ENCODE results near the gene YPEL2.

Gene YPEL2

DNA sequence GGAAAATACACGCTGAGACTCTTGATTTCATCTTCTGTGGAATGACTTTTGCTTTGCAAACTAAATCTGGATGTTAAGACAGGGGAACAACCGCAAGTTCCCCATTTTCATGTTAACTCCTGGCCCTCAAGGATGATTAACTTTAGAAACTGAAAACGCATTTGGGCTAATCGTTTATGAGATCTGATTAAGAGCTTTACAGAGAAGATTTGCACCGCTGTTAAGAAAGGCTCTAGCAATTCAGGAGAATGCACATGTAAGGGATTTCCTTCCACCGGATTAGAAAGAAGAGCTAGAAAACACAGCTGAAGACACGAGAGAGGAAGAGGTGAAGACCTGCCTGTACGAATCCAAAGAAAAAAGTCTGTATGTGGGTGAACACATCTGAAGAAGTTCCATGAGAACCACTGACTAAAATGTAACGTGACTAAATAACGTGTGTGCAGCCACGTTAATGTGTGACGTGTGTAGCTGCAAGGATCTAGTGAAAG is 106.4 kb downstream of the YPEL2 start:
- no peak overlapping the region for H3K4me3 ChIP-seq (replicated peaks; ENCODE audit: low read depth, low read length)
- no peaks in the 10 kb centered on the region for H3K36me3 ChIP-seq (ENCODE audit: control insufficient read depth, insufficient read depth, low read length)
- no peak for DNase-seq (ENCODE audit: extremely low read depth, insufficient read length)
- no peaks in the 10 kb centered on the region for H3K27me3 ChIP-seq (replicated peaks; ENCODE audit: control insufficient read depth, insufficient read depth, low read length)
- TF ChIP-seq, protein P1, sequence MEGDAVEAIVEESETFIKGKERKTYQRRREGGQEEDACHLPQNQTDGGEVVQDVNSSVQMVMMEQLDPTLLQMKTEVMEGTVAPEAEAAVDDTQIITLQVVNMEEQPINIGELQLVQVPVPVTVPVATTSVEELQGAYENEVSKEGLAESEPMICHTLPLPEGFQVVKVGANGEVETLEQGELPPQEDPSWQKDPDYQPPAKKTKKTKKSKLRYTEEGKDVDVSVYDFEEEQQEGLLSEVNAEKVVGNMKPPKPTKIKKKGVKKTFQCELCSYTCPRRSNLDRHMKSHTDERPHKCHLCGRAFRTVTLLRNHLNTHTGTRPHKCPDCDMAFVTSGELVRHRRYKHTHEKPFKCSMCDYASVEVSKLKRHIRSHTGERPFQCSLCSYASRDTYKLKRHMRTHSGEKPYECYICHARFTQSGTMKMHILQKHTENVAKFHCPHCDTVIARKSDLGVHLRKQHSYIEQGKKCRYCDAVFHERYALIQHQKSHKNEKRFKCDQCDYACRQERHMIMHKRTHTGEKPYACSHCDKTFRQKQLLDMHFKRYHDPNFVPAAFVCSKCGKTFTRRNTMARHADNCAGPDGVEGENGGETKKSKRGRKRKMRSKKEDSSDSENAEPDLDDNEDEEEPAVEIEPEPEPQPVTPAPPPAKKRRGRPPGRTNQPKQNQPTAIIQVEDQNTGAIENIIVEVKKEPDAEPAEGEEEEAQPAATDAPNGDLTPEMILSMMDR (IDR thresholded peaks at IDR 0.05; ENCODE audit: insufficient read depth, low read length, poor library complexity, severe bottlenecking): no peak

DNA sequence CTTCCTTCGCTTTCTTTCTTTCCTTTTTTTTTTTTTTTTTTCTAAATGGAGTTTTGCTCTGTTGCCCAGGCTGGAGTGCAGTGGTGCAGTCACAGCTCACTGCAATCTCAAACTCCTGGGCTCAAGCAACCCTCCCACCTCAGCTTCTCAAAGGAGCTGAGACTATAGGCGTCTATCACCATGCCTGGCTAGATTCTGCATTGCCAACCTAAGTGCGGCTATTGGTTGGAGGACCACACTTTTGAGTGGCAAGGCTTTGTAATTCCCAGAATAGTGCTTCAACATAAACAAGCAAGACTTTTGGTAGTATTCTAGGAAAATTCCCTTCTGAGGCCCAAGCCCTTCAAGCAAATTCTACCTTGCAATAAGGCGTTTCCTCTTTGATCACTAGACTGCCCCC is 107.8 kb downstream of the YPEL2 start:
- Histone ChIP-seq H3K36me3 (ENCODE audit: control insufficient read depth, insufficient read depth, low read length) (no peaks in the 10 kb centered on the region), H3K27me3 (replicated peaks; ENCODE audit: control insufficient read depth, insufficient read depth, low read length) (no peaks in the 10 kb centered on the region), H3K4me3 (replicated peaks; ENCODE audit: low read depth, low read length) (no peak overlapping the region)
- TF ChIP-seq, protein P1 (IDR thresholded peaks at IDR 0.05; ENCODE audit: insufficient read depth, low read length, poor library complexity, severe bottlenecking): no peak
- no peak for DNase-seq (ENCODE audit: extremely low read depth, insufficient read length)

DNA sequence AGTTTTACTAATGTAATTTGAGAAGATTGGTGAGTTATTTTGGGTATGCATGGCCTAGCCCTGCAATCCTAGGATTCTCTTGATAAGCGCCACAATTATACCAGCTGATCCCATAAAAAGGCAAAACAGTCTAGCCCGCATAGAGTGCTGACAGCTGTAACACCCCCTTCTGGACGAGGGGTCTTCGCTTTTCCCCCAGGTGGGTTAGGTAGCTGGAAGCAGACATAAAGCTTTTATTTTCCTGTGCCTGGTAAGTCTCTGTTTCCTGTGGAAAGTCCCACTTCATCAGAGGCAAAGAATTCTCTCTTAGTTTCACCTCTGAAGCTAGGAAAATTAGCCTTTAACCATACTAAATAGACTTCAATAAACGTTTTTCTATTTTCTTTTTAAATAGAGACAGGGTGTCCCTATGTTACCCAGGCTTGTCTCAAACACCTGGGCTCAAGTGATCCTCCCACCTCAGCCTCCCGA is 108.3 kb downstream of the YPEL2 start:
- Histone ChIP-seq H3K4me3 (replicated peaks; ENCODE audit: low read depth, low read length) (no peak overlapping the region), H3K27me3 (replicated peaks; ENCODE audit: control insufficient read depth, insufficient read depth, low read length) (no peaks in the 10 kb centered on the region), H3K36me3 (ENCODE audit: control insufficient read depth, insufficient read depth, low read length) (no peaks in the 10 kb centered on the region)
- no peak for DNase-seq (ENCODE audit: extremely low read depth, insufficient read length)
- TF ChIP-seq, protein P1 (IDR thresholded peaks at IDR 0.05; ENCODE audit: insufficient read depth, low read length, poor library complexity, severe bottlenecking): no peak

DNA sequence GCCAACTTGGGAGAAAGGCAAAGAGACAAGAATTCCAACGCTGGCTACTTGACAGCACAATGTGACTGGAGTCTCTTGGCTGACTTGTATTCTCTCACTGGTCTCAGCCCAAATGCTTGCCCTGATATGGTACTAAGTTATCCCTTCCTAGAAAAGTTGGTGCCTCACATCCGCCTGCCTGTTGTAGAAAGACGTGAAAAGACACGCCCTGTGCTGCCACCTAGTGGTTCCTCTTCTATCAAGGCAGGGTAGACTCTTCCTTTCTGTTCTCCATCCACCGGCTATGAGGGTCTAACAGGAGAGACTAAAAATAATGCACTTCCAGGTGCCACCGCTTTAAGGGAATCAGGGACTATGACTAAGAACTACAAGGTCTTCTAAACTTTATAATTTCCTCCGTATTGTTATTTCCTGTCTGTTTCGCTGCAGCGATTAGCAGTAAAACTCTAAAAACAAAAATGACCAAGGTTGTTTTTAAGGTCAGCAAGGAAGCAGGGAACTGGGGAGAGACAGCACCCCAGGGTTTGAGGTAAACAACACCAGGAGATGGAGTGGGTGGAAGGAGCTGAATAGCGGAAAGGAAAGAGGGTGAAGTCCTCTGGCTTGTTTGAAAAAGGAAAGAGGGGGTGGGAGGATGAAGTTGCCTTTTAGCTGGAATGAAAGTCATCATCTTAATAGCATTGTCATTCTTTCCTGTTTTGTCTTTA is 109.5 kb downstream of the YPEL2 start:
- Histone ChIP-seq H3K4me3 (replicated peaks; ENCODE audit: low read depth, low read length) (no peak overlapping the region), H3K36me3 (ENCODE audit: control insufficient read depth, insufficient read depth, low read length) (no peaks in the 10 kb centered on the region), H3K27me3 (replicated peaks; ENCODE audit: control insufficient read depth, insufficient read depth, low read length) (no peaks in the 10 kb centered on the region)
- peak; percentile 36 for DNase-seq (ENCODE audit: extremely low read depth, insufficient read length)
- TF ChIP-seq, protein P1 (IDR thresholded peaks at IDR 0.05; ENCODE audit: insufficient read depth, low read length, poor library complexity, severe bottlenecking): peak; percentile 76

DNA sequence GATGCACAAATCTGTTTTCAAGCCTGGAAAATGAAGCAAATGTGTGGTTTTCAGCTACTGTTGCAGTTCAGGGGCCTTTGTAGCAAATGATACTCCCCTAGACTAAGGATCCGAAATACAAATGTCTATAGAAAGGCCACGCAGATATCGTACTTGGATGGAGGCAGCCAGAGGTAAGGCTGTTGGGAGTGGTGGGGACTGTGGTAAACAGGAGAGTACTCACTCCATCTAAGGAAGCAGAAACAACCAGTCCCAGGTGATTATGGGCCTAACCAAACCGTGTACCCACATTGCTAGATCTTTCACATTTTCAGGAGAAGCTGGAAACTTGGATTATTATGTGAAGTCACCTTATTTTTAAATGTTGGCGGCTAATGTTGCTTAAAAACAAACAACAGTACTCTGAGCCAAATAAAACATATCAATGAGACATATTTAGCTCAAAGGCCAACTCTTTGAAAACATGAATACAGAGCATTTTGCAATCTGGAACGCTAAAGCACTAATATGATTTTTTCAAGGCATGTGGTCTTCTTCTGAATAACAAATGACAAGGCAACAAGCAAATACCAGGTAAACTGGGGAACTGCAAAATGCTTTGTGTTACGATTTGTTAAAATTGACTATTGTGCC is 110.1 kb downstream of the YPEL2 start:
- Histone ChIP-seq H3K36me3 (ENCODE audit: control insufficient read depth, insufficient read depth, low read length) (no peaks in the 10 kb centered on the region), H3K4me3 (replicated peaks; ENCODE audit: low read depth, low read length) (no peak overlapping the region), H3K27me3 (replicated peaks; ENCODE audit: control insufficient read depth, insufficient read depth, low read length) (no peaks in the 10 kb centered on the region)
- DNase-seq (ENCODE audit: extremely low read depth, insufficient read length): no peak
- TF ChIP-seq, protein P1 (IDR thresholded peaks at IDR 0.05; ENCODE audit: insufficient read depth, low read length, poor library complexity, severe bottlenecking): no peak
